PFSK-1 (cell line): Measurements from ENCODE around the gene CLSTN1.

Experiments
- FOXP2 ChIP-seq: optimal IDR thresholded peaks from 2 replicates; pipeline ENCODE3; 2011; ENCODE audit warnings: borderline replicate concordance, control low read depth, inconsistent platforms; ENCODE audit not compliant: insufficient read depth; ENCODE audit errors: extremely low read length, extremely low read depth
- POLR2AphosphoS5 ChIP-seq: IDR thresholded peaks from 2 replicates; pipeline ENCODE4 v1.6.1; 2012; ENCODE audit warnings: low read depth, mild to moderate bottlenecking, control low read depth, low read length, moderate library complexity
- SIN3A ChIP-seq: IDR thresholded peaks from 2 replicates; pipeline ENCODE4 v1.6.1; 2012; ENCODE audit warnings: mild to moderate bottlenecking, low read length, moderate library complexity, borderline replicate concordance; ENCODE audit not compliant: insufficient read depth
- TAF1 ChIP-seq: IDR thresholded peaks from 2 replicates; pipeline ENCODE4 v1.6.1; 2012; ENCODE audit warnings: low read length, control low read depth, borderline replicate concordance; ENCODE audit not compliant: insufficient read depth
- TF ChIP-seq, protein P1 (sequence below), 2 experiments: IDR thresholded peaks; 2 replicates each; pipeline versions ENCODE4 v1.6.1 to v1.8.0; 2011 to 2012; ENCODE audit warnings: low read depth in 2 of 2, low read length in 2 of 2, control low read depth in 1 of 2, inconsistent platforms in 1 of 2, mild to moderate bottlenecking in 1 of 2, moderate library complexity in 1 of 2; ENCODE audit not compliant: insufficient read depth in 1 of 2

DNA sequence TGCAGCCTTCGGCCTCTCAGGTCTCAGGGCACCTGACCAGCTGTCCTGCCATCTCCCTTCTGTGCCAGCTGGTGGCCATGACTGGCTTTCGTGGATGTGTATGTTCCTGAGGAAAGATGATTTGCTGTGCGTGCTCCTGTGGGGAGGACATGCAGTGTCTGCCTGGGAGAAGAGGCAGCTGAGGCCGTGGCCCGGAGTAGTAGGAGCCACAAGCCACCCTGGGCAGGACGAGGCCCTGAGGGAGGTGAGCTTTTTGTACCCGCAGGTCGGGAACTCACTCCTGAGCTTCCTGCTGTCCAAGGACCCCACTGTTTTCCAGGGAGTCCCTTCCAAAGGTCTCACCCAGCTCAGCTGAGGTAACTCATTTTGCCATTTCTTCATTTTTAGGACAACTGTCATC is 113.7 kb downstream of the CLSTN1 start:
- TF ChIP-seq POLR2AphosphoS5, result no peak
- TF ChIP-seq TAF1, result no peak
- no peak for TF ChIP-seq SIN3A
- TF ChIP-seq, protein P1, sequence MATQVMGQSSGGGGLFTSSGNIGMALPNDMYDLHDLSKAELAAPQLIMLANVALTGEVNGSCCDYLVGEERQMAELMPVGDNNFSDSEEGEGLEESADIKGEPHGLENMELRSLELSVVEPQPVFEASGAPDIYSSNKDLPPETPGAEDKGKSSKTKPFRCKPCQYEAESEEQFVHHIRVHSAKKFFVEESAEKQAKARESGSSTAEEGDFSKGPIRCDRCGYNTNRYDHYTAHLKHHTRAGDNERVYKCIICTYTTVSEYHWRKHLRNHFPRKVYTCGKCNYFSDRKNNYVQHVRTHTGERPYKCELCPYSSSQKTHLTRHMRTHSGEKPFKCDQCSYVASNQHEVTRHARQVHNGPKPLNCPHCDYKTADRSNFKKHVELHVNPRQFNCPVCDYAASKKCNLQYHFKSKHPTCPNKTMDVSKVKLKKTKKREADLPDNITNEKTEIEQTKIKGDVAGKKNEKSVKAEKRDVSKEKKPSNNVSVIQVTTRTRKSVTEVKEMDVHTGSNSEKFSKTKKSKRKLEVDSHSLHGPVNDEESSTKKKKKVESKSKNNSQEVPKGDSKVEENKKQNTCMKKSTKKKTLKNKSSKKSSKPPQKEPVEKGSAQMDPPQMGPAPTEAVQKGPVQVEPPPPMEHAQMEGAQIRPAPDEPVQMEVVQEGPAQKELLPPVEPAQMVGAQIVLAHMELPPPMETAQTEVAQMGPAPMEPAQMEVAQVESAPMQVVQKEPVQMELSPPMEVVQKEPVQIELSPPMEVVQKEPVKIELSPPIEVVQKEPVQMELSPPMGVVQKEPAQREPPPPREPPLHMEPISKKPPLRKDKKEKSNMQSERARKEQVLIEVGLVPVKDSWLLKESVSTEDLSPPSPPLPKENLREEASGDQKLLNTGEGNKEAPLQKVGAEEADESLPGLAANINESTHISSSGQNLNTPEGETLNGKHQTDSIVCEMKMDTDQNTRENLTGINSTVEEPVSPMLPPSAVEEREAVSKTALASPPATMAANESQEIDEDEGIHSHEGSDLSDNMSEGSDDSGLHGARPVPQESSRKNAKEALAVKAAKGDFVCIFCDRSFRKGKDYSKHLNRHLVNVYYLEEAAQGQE (IDR thresholded peaks at IDR 0.05; ENCODE audit: insufficient read depth in 1 of 2, low read depth in 2 of 2, low read length in 2 of 2), result no peak
- no peak for TF ChIP-seq FOXP2
